Endothelial cell of umbilical vein (primary cell): Measurements from ENCODE around the gene DHX9. TPM values are rescaled to one million over a fixed set of nuclear protein-coding genes. Genes with fewer than 3 reads are reported as not detected.

Experiments used
- BruUV-seq: library from RNA; stranded (reverse); fragments of 400-500 nt; replicated peaks from 2 replicates; lab custom pipeline; 2021; lab: Mats Ljungman, UMichigan
- CTCF ChIA-PET: fragments of 300-600, 350-600 bp; sonication (Branson Sonifier 250); formaldehyde crosslinking; loops from one replicate; lab custom pipeline; 2021; ENCODE audit warnings: antibody characterized with exemption, inconsistent platforms; lab: Charles Lee
- POLR2A ChIA-PET: fragments of 300-600, 350-600 bp; sonication (Branson Sonifier 250); formaldehyde crosslinking; loops from one replicate; lab custom pipeline; 2021; ENCODE audit warnings: antibody characterized with exemption, inconsistent platforms; lab: Charles Lee
- DNase-seq: peaks from one replicate; pipeline ENCODE4 v3.0.0-alpha.2; 2011; ENCODE audit warnings: low read depth, low spot score
- FAIRE-seq: peaks from 2 replicates; lab custom pipeline; 2011; peaks lifted over from hg19 to GRCh38; lab: Jason Lieb, UNC
- H2AFZ ChIP-seq: 2 replicates; pipeline ENCODE4 v1.6.0; 2012; ENCODE audit warnings: low read depth, low read length, control low read depth, inconsistent platforms
- H3K27ac ChIP-seq: 2 replicates; pipeline ENCODE4 v1.5.1; 2011; ENCODE audit warnings: low read depth, mild to moderate bottlenecking, control low read depth, low read length, moderate library complexity; ENCODE audit not compliant: insufficient read depth
- H3K27me3 ChIP-seq, 2 experiments: 2 replicates each; pipeline versions ENCODE4 v1.6.0 to v1.6.1; 2011; ENCODE audit warnings: low read length in 2 of 2, mixed read lengths in 1 of 2; ENCODE audit not compliant: control insufficient read depth in 2 of 2, insufficient read depth in 2 of 2
- H3K36me3 ChIP-seq, 2 experiments: 2 replicates in 1 of 2; 3 replicates in 1 of 2; pipeline ENCODE4 v1.5.1; 2011; ENCODE audit warnings: low read length in 2 of 2, mild to moderate bottlenecking in 1 of 2, moderate library complexity in 1 of 2; ENCODE audit not compliant: control insufficient read depth in 2 of 2, insufficient read depth in 2 of 2; ENCODE audit errors: extremely low read depth in 1 of 2
- H3K4me1 ChIP-seq: 3 replicates; pipeline ENCODE4 v1.5.1; 2011; ENCODE audit warnings: mild to moderate bottlenecking, low read length; ENCODE audit not compliant: control insufficient read depth, insufficient read depth; ENCODE audit errors: extremely low read depth
- H3K4me2 ChIP-seq: 2 replicates; pipeline ENCODE4 v1.6.1; 2011; ENCODE audit warnings: low read length, control low read depth, mixed read lengths; ENCODE audit not compliant: insufficient read depth
- H3K4me3 ChIP-seq, 3 experiments: fragments of 200-600 bp in 1 of 3; sonication (generic), shearing (Covaris generic) in 1 of 3; replicated peaks in 1 of 3; 2 replicates each; pipeline ENCODE4 v1.5.1; 2011 to 2016; ENCODE audit warnings: control low read depth in 3 of 3, low read length in 3 of 3, mild to moderate bottlenecking in 2 of 3, inconsistent platforms in 1 of 3, low read depth in 1 of 3, moderate library complexity in 1 of 3; ENCODE audit not compliant: insufficient read depth in 1 of 3
- H3K79me2 ChIP-seq: 2 replicates; pipeline ENCODE4 v1.6.0; 2012; ENCODE audit warnings: low read length, inconsistent platforms; ENCODE audit not compliant: control insufficient read depth, insufficient read depth
- H3K9ac ChIP-seq: replicated peaks from 2 replicates; pipeline ENCODE3; 2011; ENCODE audit warnings: low read length, control low read depth; ENCODE audit not compliant: insufficient read depth; ENCODE audit errors: extremely low read depth
- H3K9me1 ChIP-seq: replicated peaks from 3 replicates; pipeline ENCODE4 v1.6.0; 2011; ENCODE audit warnings: mild to moderate bottlenecking, low read length; ENCODE audit not compliant: control insufficient read depth, insufficient read depth; ENCODE audit errors: extremely low read depth
- H3K9me3 ChIP-seq: replicated peaks from 2 replicates; pipeline ENCODE4 v1.5.1; 2012; ENCODE audit warnings: low read length, inconsistent platforms; ENCODE audit not compliant: control insufficient read depth, insufficient read depth
- H4K20me1 ChIP-seq: replicated peaks from 2 replicates; pipeline ENCODE3; 2011; ENCODE audit warnings: mild to moderate bottlenecking, low read length; ENCODE audit not compliant: control insufficient read depth, insufficient read depth; ENCODE audit errors: extremely low read depth
- EZH2 ChIP-seq: IDR thresholded peaks from 2 replicates; pipeline ENCODE4 v1.6.1; 2012; ENCODE audit warnings: borderline replicate concordance, low read depth, mild to moderate bottlenecking, moderate library complexity, low read length, inconsistent platforms; ENCODE audit not compliant: severe bottlenecking
- GATA2 ChIP-seq: IDR thresholded peaks from 2 replicates; pipeline ENCODE4 v1.7.0; 2011; ENCODE audit warnings: low read depth, mild to moderate bottlenecking, moderate library complexity, mixed read lengths, low read length; ENCODE audit not compliant: insufficient read length, insufficient read depth
- MYC ChIP-seq: IDR thresholded peaks from one replicate; pipeline ENCODE4 v1.6.1; 2011; ENCODE audit warnings: mild to moderate bottlenecking, low read depth, low read length
- POLR2AphosphoS5 ChIP-seq: IDR thresholded peaks from 2 replicates; pipeline ENCODE4 v1.6.1; 2012; ENCODE audit warnings: low read depth, mild to moderate bottlenecking, control low read depth, low read length, moderate library complexity; ENCODE audit not compliant: insufficient read depth
- dilution Hi-C: fragments of 300-500 bp; cut with MboI; formaldehyde crosslinking; loops from one replicate; pipeline ENCODE4 v1.15.0; 2019; ENCODE audit warnings: low sequenced_read_pairs; ENCODE audit not compliant: extremely low pct_ligation_motif_present
- intact Hi-C: fragments of 100-400 bp; cut with micrococcal nuclease; formaldehyde crosslinking; loops from one replicate; pipeline ENCODE4 v1.10.0; 2022
- polyA plus RNA-seq, 4 experiments: library from polyadenylated mRNA; depleted of rRNA in 3 of 4; stranded (reverse) in 3 of 4; unstranded in 1 of 4; fragments of >200 nt; gene quantifications; 2 replicates each; pipeline versions ENCODE4 v1.2.1 to v1.2.3, GENCODE V29; 2011 to 2012; ENCODE audit warnings: missing spikeins in 1 of 4
- total RNA-seq: library from RNA; stranded (reverse); gene quantifications from 2 replicates; pipeline ENCODE4 v1.2.3, GENCODE V29; 2021
- TF ChIP-seq, protein P1 (sequence below), 2 donors: IDR thresholded peaks; 1 replicate in 1 of 2; 2 replicates in 1 of 2; pipeline ENCODE4 v1.5.1; 2011; ENCODE audit warnings: low read length in 2 of 2, mild to moderate bottlenecking in 2 of 2, moderate library complexity in 2 of 2, control low read depth in 1 of 2, inconsistent platforms in 1 of 2, low read depth in 1 of 2; ENCODE audit not compliant: insufficient read depth in 1 of 2; ENCODE audit errors: extremely low read depth in 1 of 2
- TF ChIP-seq, protein P2 (sequence below): IDR thresholded peaks from 2 replicates; pipeline ENCODE4 v1.6.1; 2011; ENCODE audit not compliant: insufficient read depth, insufficient read length

Gene DHX9
- total and polyA plus RNA-seq, 2 donors (not counting 3 experiments of a cell fraction or from before 2014, with no cell fraction given), result 142 to 220 TPM

DNA sequence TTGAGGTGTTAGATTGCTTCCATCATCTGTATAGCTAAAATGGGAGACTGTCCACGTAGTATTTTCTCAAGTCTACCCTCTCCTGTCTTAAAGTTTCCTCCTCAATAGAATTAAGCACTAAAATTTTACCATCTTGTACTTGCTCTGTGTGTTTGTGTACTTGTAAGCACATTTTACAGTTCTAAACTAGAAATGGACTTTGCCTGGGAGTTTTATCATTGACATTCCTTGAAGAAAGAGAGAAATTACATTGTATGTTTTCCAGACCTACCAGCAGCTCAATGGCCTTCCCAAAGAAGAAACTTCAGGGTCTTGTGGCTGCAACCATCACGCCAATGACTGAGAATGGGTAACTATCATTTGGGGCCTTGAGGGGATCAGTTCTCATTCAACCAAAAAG is 45.1 kb upstream of the DHX9 start:
- Histone ChIP-seq H3K27ac (no peak overlapping the region), H3K9ac (no peak overlapping the region), H3K36me3 (no peaks in the 10 kb centered on the region), H3K9me1 (no peaks in the 10 kb centered on the region), H4K20me1 (no peaks in the 10 kb centered on the region), H3K79me2 (no peaks in the 10 kb centered on the region), H3K27me3 (peaks cover 20 to 31% of the 10 kb centered on the region in 2 experiments), H2AFZ (no peak overlapping the region), H3K4me3 (no peak overlapping the region), H3K9me3 (no peaks in the 10 kb centered on the region), H3K4me2 (no peak overlapping the region), H3K4me1 (peaks cover 6% of the 10 kb centered on the region)
- TF ChIP-seq GATA2 (no peak), POLR2AphosphoS5 (no peak), EZH2 (no peak), MYC (no peak)
- TF ChIP-seq, protein P1, sequence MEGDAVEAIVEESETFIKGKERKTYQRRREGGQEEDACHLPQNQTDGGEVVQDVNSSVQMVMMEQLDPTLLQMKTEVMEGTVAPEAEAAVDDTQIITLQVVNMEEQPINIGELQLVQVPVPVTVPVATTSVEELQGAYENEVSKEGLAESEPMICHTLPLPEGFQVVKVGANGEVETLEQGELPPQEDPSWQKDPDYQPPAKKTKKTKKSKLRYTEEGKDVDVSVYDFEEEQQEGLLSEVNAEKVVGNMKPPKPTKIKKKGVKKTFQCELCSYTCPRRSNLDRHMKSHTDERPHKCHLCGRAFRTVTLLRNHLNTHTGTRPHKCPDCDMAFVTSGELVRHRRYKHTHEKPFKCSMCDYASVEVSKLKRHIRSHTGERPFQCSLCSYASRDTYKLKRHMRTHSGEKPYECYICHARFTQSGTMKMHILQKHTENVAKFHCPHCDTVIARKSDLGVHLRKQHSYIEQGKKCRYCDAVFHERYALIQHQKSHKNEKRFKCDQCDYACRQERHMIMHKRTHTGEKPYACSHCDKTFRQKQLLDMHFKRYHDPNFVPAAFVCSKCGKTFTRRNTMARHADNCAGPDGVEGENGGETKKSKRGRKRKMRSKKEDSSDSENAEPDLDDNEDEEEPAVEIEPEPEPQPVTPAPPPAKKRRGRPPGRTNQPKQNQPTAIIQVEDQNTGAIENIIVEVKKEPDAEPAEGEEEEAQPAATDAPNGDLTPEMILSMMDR (IDR thresholded peaks at IDR 0.05; ENCODE audit: extremely low read depth in 1 of 2, insufficient read depth in 1 of 2, low read depth in 1 of 2, low read length in 2 of 2), result no peak
- TF ChIP-seq, protein P2, sequence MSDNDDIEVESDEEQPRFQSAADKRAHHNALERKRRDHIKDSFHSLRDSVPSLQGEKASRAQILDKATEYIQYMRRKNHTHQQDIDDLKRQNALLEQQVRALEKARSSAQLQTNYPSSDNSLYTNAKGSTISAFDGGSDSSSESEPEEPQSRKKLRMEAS, result no peak
- dilution Hi-C loops, result no loop called here
- ChIA-PET CTCF (interaction anchor here (1.7 kb wide), 1 partner anchor 9 kb away, joined by 4 read pairs; no protein-coding TSS in a partner anchor), POLR2A (no interaction called here)
- BruUV-seq, result no TSS peak
- FAIRE-seq (no peak), DNase-seq (no peak)
- intact Hi-C loops, result no loop called here
